HG03103 (cell line): ENCODE results near the gene MSL1.

Experiments
- ATAC-seq: cut with Tn5 transposase; IDR thresholded peaks from one replicate; pipeline ENCODE4 v1.9.1; 2021; ENCODE audit warnings: low read depth; ENCODE audit not compliant: unreplicated experiment

MSL1 gene

GRCh38 chr17:40103071-40103661 is 18.6 kb upstream of the MSL1 start:
- ATAC-seq, result no peak

GRCh38 chr17:40103688-40104087 is 18.1 kb upstream of the MSL1 start:
- no peak for ATAC-seq

GRCh38 chr17:40104594-40105486 is 16.9 kb upstream of the MSL1 start:
- no peak for ATAC-seq

GRCh38 chr17:40105861-40106759 is 15.7 kb upstream of the MSL1 start:
- ATAC-seq, result no peak

- no peak for ATAC-seq
Observed at GRCh38 chr17:40106760-40107521, 14.8 kb upstream of the MSL1 start.

- no peak for ATAC-seq
Observed at GRCh38 chr17:40107522-40108174, 14.1 kb upstream of the MSL1 start.

GRCh38 chr17:40108970-40109824 is 12.6 kb upstream of the MSL1 start:
- no peak for ATAC-seq

- ATAC-seq, result no peak
Observed at GRCh38 chr17:40110026-40110845, 11.5 kb upstream of the MSL1 start.

GRCh38 chr17:40111221-40112128 is 10.3 kb upstream of the MSL1 start:
- ATAC-seq, result no peak

GRCh38 chr17:40112191-40112711 is 9.5 kb upstream of the MSL1 start:
- no peak for ATAC-seq

- ATAC-seq, result no peak
Observed at GRCh38 chr17:40112718-40113109, 9.1 kb upstream of the MSL1 start.

- ATAC-seq, result no peak
Observed at GRCh38 chr17:40113110-40113906, 8.5 kb upstream of the MSL1 start.

GRCh38 chr17:40113907-40114245 is 7.9 kb upstream of the MSL1 start:
- no peak for ATAC-seq

- no peak for ATAC-seq
Observed at GRCh38 chr17:40115101-40115436, 6.7 kb upstream of the MSL1 start.

- peak; percentile 29 for ATAC-seq
Observed at GRCh38 chr17:40122136-40122998, 596 bp downstream of the MSL1 start.
